SU-DHL-6 (cell line): ENCODE measurements around the gene ATP6V0A1.

Source experiments
- CTCF ChIP-seq: fragments of 200-600 bp; sonication (generic); IDR thresholded peaks from one replicate; pipeline ENCODE4 v1.5.1; 2017; ENCODE audit warnings: antibody characterized with exemption, mild to moderate bottlenecking, low read length, moderate library complexity; ENCODE audit not compliant: insufficient read depth, poor library complexity, severe bottlenecking
- EZH2phosphoT487 ChIP-seq: fragments of 200-600 bp; sonication (generic), shearing (Covaris generic); conservative IDR thresholded peaks from 2 replicates; pipeline ENCODE4 v1.6.1; 2018; ENCODE audit warnings: mild to moderate bottlenecking, antibody characterized with exemption, low read length, moderate library complexity, mixed read lengths

- TF ChIP-seq CTCF = no peak
- no peak for TF ChIP-seq EZH2phosphoT487
Observed at GRCh38 chr17:42522263-42522790, 63.6 kb downstream of the ATP6V0A1 start.
